ENCODE measurements around the gene ABCE1. TPM values are rescaled to one million over a fixed set of nuclear protein-coding genes. Genes with fewer than 3 reads are reported as not detected.
"Not testable (repeated sequence)": the region's sequence is repeated elsewhere in the genome, so short reads cannot be mapped to it uniquely, and the experiment has no call there.

ABCE1 gene
- total RNA-seq, 1 donor from 2014 or later = 66.7 TPM

- no peak for DNase-seq (ENCODE audit: low spot score)
Observed at GRCh38 chr4:145101091-145101490, 3.0 kb downstream of the ABCE1 start.

- no peak for DNase-seq (ENCODE audit: low spot score)
Observed at GRCh38 chr4:145102619-145103018, 4.5 kb downstream of the ABCE1 start.

GRCh38 chr4:145103496-145103895 is 5.4 kb downstream of the ABCE1 start:
- DNase-seq (ENCODE audit: low spot score) = no peak

GRCh38 chr4:145107126-145107525 is 9.0 kb downstream of the ABCE1 start:
- no peak for DNase-seq (ENCODE audit: low spot score)

- DNase-seq (ENCODE audit: low spot score) = no peak
Observed at GRCh38 chr4:145108128-145108527, 10.0 kb downstream of the ABCE1 start.

GRCh38 chr4:145125396-145125795 is 27.3 kb downstream of the ABCE1 start:
- DNase-seq (ENCODE audit: low spot score) = no peak

GRCh38 chr4:145130130-145130529 is 32.0 kb downstream of the ABCE1 start:
- DNase-seq (ENCODE audit: low spot score) = no peak

GRCh38 chr4:145130788-145131399 is 32.8 kb downstream of the ABCE1 start:
- DNase-seq (ENCODE audit: low spot score) = no peak

GRCh38 chr4:145131848-145132247 is 33.7 kb downstream of the ABCE1 start:
- DNase-seq (ENCODE audit: low spot score) = no peak

- no peak for DNase-seq (ENCODE audit: low spot score)
Observed at GRCh38 chr4:145132511-145133098, 34.5 kb downstream of the ABCE1 start.

- DNase-seq (ENCODE audit: low spot score) = not testable (repeated sequence)
Observed at GRCh38 chr4:145136219-145136618, 38.1 kb downstream of the ABCE1 start.

GRCh38 chr4:145148980-145149379 is 50.9 kb downstream of the ABCE1 start:
- DNase-seq (ENCODE audit: low spot score) = no peak

GRCh38 chr4:145153181-145153903 is 55.2 kb downstream of the ABCE1 start:
- no peak for DNase-seq (ENCODE audit: low spot score)

GRCh38 chr4:145153904-145154298 is 55.8 kb downstream of the ABCE1 start:
- no peak for DNase-seq (ENCODE audit: low spot score)

GRCh38 chr4:145154573-145154972 is 56.5 kb downstream of the ABCE1 start:
- no peak for DNase-seq (ENCODE audit: low spot score)

GRCh38 chr4:145155268-145155870 is 57.3 kb downstream of the ABCE1 start:
- no peak for DNase-seq (ENCODE audit: low spot score)

GRCh38 chr4:145156986-145157385 is 58.9 kb downstream of the ABCE1 start:
- no peak for DNase-seq (ENCODE audit: low spot score)

GRCh38 chr4:145161549-145161948 is 63.4 kb downstream of the ABCE1 start:
- DNase-seq (ENCODE audit: low spot score) = no peak

GRCh38 chr4:145167887-145168286 is 69.8 kb downstream of the ABCE1 start:
- DNase-seq (ENCODE audit: low spot score) = no peak

GRCh38 chr4:145168581-145169187 is 70.6 kb downstream of the ABCE1 start:
- DNase-seq (ENCODE audit: low spot score) = no peak

- no peak for DNase-seq (ENCODE audit: low spot score)
Observed at GRCh38 chr4:145170223-145170622, 72.1 kb downstream of the ABCE1 start.

- no peak for DNase-seq (ENCODE audit: low spot score)
Observed at GRCh38 chr4:145171911-145172310, 73.8 kb downstream of the ABCE1 start.
